ENCODE measurements around the gene OTX2.

The OTX2 gene

DNA sequence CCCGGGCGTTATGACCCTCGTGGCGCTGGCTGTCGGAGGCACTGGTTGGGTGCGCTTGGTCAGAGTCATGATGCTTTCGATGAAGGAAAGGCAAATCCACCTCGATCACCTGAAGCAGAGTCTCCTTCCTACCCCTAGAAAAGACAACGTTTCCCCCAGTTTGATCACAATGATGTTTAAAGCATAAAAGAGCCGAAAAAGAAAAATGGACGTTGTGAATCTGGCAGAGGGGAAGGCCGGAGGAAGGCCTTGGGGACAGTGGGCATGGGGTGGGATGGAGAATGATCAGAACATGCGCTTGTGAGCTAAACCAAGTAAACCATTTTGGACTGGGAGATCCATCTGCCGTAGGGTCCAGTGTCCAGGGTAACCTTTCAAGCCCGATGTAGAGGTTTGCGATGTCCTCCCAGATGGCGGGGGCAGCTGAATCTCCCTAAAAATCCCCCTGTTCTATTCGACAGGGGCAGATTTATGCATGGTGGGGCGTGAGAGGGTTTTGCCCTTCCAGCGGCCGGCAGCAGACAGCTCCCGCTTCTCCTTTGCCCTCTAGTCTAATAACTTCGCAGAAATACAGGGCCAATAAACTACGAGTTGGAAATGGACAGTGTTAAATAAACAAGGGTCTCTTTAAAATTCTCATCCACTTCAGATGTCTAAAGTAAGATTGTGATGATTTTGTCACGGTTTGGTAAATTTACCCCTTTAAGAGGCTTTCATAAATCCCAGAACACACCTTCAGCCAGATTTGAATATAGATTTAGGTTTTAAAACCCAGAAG is 2.3 kb upstream of the OTX2 start:
- DNase-seq (ENCODE audit: low read depth in 1 of 2, low spot score in 1 of 2) = no peak

DNA sequence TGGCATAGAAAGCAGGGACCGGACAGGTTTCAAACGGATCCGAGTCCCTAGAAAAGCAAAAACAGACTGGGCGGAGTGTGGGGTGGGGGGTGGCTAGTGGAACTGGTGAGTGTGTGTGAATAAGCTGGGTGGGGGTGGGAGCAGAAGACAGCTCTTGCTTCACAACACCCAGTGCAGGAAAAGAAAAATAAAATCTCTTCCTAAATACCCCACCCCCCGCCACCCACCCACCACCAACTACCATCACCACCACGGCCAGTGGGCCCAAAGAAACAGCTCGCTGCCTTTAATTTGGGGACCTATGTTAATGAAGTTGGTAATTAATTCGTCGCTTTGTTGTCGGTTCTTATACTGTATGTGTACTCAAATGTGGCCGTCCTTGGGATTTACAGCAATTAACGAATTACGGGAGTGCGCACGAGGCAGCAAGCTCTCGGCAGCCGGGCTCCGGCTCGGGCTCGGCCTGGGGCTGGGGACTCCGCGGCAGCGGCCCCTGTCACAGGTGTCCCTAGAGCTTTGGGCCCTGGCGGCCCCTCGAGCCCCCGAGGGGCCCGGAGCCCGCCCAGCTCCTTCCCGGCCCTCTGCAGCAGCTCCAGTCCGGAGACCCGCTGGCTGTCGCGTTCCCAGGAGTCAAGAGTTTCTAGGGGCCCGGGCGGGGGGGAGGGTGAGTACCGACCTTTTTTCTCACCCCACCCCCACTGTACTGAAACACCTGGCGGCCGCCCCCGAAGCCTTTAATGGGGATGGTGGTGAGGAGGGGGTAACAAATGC is 1.5 kb upstream of the OTX2 start:
- DNase-seq (ENCODE audit: low read depth in 1 of 2, low spot score in 1 of 2) = no peak

DNA sequence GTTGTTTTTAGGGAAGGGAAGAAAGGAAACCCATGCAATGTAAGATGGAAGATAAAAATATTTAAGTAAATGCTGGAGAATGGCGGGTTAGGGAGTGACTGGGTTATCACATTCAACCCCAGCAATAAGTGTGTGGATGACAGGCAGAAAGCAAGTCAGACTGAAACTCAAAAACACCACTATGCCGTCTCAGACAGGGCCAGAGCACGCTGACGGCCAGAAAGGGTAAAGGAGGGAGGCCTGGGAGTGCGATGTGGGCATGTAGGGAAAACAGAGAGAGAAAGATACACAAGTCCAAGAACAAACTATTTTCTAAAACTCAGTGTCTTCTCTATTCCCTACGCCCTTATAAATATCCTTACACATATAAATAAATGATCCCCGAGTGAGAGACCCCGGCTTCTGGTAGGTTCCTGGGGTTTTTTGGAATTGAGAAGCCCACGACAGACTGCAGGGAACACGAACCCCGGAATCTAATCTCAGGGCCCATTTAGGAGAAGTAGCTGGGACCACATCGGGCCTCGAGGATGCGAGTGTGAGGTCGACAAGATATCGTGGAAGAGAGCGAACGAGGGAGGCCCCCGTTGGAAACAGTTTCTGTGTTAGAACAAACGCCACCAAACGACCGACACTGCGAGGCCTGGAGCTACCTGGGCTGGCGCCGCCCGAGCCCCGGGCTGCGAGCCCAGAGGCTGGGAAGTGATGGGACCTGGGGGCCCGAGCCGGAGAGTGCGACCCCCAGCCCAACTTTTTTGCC is 735 bp upstream of the OTX2 start:
- no peak for DNase-seq (ENCODE audit: low read depth in 1 of 2, low spot score in 1 of 2)

DNA sequence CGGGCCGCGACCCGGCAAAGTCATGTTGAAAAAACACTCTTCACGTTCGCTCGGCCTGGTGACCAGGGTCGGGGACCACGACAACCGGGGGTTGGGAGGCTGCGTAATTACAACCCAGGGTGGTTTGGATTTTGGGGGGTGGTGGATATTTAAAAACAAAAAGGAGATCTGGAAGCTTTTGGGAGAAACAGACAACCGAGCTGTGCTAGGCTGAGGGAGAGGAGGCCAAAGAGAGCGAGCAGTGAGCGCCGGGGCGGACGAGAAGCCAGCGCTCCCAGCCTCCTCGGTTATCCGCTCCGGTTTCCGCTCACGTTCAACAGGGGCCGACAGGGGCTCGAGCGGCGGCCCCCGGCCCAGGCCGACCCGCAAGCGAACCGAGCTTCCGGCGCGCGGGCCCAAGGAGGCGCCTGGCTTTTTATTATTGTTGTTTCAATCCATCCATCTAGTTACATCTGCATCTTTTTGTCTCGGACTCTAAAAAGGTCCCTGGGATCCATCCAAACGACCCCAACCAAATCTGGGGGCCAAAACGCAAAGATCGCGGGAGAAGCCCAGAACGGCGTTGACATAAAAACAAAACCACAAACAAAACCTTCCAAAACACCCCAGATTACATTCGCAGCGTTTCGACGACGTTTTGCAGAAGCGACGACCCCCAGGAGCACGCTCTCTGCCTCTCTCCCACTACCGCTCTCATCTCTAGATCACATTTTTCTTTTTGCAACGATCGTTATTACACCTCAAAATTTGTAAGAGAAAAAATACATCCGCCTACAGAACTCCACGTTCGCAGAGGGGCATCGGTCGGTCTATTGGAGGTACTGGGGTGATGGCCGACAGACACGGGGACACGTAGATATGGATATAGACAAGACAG is 771 bp downstream of the OTX2 start:
- no peak for DNase-seq (ENCODE audit: low read depth in 1 of 2, low spot score in 1 of 2)

DNA sequence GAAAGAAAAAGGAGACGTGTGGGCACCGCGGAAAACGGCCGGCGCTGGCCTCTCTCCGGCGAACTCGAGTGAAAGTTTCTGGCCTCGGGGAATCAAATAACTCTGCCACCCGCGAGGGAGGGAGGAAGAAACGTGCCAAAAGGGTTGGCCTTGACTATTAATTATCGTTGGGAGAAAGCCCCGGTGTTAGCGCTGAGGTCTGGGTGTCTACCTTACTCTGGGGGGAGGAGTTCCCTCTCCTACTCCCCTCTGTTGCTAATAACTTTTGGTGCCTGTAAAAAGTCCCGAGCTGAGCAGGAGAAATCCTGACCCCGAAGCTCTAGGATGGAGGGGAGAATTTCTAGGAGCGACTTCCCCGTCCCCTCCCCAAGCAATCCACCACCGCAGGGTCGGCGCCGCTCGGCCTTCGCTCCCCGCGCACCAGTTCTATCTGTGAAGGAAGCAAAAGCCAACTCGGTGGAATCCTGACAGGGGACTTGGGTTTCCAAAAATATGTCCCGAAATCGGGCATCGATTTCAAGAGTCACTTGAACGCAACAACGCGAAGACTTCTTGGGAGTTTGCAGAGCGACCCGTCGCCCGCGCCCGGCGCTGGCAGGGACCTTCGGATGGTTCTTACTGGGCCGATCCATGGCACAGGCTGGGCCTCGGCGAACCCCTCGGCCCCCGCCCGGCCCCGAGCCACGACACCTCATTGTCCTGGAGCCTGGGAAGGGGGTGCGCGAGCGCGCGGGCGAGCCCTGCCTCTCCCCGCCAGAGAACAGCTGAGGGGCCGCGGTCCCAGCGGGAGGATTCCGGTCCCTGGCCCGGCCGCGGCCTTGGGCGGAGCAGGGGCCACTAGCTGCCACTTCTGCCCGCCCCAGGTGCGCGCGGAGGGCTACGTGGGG is 1.7 kb downstream of the OTX2 start:
- DNase-seq (ENCODE audit: low read depth in 1 of 2, low spot score in 1 of 2) = no peak

DNA sequence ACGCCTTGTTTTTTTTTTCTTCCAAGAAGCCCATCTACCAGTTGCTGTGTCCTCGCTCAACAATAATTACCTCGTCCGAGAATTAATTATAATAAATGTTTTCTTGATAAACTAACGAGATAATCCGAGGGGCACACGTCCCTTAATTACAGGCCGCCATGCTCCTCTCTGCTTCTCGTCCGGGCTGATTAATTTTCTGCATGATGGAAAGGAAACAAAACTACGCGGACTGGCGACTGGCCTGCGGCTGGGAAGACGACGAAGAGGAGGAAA is 2.2 kb downstream of the OTX2 start:
- DNase-seq (ENCODE audit: low read depth in 1 of 2, low spot score in 1 of 2) = no peak

DNA sequence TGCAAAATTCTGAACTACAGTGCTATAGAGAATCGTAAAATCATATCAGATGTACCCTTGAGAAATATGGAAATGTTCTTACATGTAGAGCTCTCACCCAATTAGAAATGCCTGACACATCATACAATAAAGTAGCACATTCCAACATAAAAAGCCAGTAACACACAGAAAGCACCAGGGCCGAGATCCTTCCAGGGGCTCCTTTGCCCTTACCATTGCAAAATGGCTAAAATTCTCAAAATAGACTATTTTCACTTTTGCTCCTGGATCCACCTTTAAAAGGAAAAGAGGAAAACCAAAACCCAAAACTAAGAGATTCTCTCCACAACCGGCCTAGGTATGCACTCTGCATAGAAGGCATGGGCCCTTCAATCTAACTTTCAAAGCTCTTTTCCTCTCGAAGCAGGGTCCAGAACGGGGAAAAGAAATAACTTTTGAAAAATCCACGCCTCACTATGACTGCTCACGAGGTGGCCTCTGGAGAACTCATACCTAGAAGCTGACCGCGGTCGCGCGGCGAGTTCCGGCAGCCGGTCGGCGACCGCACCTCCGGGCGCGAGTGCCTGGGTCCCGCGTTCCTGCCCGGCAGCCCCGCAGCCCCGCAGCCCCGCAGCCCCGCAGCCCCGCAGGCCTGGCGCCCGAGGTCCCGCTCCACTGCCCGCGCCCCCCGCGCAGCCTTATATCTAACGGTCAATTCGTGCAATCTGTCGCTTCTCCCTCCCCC is 2.7 kb downstream of the OTX2 start:
- DNase-seq (ENCODE audit: low read depth in 1 of 2, low spot score in 1 of 2) = no peak

DNA sequence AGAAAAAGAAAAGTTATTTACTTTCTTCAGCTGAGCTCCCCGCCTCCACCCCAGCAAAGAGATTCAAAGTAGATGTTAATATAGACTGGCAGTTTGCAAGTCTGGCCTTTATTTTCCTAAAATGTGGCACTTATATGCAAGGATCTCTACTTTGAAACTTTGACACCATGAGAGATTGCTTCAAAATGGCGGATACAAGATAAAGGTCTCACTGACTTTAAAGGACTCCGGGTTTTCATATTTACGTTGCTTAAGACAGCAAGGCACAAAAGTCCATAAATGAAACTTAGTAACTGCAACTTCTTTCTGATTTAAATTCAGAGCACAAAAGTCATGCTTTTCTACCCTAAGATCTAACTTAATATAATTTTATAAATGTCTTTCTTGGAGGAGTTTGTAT is 3.5 kb downstream of the OTX2 start:
- DNase-seq (ENCODE audit: low read depth in 1 of 2, low spot score in 1 of 2) = no peak

DNA sequence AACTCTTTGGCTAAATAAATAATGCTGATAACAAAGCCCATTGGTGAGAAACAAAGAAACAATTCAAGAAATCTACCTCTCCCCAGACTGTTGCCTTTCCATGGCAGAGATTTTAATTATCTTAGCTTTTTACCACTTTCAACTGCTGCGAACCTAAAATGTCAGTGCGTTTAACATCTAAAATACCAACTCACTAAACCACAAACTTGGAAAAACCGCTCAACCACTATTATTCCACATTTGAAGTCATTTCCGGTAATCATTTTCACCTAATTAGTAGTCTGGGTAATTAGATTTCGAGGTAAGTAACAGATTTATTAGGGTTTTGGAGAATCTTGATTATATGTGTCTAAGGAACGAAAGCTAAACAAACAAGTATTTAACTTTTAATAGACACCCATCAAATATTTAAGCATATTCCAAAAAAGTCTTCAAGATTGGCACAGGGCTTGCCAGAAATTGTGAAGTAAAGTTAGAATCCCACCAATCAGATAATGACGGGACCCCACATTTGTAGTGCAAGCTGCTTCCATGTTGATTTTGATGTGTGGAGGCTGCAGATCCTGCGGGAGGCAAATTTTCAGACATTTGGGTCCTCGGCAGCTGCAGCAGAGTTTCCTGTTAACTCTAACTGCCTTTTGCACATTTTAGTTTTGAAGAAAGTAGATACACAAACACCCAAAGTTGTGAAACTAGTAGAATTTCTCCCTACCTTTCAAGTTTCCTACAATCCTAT is 4.1 kb downstream of the OTX2 start:
- no peak for DNase-seq (ENCODE audit: low read depth in 1 of 2, low spot score in 1 of 2)

DNA sequence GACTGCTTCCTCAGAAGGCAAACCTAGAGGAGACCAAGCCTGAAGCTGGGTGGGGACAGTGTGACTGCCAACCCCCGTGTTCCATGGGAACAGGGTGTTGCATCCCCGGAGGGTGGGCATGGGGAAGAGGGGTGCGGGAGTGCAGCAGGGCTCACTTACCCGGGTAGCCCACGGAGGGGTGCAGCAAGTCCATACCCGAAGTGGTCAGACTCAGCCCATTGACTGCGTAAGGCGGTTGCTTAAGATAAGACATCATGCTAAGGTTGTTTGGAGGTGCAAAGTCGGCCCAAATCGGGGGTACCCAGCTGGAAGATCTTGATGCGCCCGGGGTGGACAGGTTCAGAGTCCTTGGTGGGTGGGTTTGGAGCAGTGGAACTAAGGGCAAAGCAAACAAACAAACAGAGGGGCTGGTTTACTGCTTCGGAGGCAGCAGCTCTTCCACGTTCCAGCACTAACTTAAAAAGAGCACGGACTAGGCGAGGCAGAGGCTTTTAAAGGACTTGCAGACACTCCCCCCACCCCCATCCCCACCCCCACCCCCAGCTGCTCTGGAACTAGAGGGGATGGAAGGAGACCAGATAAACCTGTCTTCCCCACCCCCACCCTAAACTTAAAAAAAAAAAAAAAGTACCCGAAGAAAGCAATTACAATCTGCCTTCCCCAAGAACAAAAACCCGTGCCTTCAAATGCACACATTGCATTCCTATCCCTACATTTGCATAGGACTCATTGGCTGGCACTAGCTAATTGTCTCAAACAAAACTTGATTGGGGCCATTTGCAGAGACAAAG is 4.9 kb downstream of the OTX2 start:
- DNase-seq (ENCODE audit: low read depth in 1 of 2, low spot score in 1 of 2) = no peak

DNA sequence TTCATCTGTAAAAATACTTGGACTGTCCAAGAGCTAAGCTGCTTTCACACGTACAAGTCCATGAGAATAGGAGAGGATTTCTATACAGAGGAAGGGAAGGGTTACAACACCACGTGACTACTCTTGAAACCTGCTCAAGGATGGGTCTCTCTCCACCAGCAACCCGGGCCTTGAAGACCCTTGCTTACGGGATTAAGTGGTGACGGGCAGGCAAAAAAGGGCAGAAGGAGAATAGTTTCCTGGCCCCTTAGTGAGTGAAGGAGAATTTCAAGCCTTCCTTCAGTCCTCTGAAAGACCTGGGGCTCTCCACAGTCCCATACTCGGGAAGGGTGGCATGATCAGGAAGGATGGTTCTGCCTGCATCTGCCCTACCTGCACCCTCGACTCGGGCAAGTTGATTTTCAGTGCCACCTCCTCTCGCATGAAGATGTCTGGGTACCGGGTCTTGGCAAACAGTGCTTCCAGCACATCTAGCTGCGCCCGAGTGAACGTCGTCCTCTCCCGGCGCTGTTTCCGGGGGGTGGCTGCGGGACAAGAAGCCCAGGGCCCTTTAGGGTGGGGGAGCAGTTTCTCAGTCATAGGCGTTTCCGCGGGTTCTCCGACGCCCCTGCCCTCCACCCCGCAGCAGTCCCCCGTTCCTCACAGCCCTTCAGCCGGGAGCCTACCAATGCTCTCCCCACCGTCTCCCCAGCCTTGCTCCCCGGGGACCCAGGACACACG is 6.3 kb downstream of the OTX2 start:
- DNase-seq (ENCODE audit: low read depth in 1 of 2, low spot score in 1 of 2) = no peak

DNA sequence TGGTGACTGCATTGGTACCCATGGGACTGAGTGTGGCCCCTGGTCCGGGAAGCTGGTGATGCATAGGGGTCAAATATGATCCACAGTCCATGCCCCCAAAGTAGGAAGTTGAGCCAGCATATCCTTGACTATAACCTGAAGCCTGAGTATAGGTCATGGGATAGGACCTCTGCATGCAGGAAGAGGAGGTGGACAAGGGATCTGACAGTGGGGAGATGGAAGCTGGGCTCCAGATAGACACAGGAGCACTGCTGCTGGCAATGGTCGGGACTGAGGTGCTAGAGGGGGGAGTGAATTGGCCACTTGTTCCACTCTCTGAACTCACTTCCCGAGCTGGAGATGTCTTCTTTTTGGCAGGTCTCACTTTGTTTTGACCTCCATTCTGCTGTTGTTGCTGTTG is 8.4 kb downstream of the OTX2 start:
- DNase-seq (ENCODE audit: low read depth in 1 of 2, low spot score in 1 of 2) = no peak

DNA sequence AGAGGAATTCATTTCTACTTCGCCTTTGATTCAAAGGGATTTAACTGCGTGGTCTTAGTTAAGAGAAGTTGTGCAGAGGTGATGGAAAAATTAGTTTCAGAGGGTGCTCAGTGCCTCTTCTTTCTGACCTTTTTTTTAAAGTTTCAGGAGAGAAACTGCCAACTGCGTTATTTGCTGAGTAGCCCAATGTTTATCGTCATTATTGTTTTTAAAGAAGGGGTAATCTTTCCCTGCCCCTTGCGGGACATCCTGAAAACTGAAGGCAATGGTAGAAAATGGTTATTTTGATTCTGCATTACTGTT is 11.0 kb downstream of the OTX2 start:
- no peak for DNase-seq (ENCODE audit: low read depth in 1 of 2, low spot score in 1 of 2)

DNA sequence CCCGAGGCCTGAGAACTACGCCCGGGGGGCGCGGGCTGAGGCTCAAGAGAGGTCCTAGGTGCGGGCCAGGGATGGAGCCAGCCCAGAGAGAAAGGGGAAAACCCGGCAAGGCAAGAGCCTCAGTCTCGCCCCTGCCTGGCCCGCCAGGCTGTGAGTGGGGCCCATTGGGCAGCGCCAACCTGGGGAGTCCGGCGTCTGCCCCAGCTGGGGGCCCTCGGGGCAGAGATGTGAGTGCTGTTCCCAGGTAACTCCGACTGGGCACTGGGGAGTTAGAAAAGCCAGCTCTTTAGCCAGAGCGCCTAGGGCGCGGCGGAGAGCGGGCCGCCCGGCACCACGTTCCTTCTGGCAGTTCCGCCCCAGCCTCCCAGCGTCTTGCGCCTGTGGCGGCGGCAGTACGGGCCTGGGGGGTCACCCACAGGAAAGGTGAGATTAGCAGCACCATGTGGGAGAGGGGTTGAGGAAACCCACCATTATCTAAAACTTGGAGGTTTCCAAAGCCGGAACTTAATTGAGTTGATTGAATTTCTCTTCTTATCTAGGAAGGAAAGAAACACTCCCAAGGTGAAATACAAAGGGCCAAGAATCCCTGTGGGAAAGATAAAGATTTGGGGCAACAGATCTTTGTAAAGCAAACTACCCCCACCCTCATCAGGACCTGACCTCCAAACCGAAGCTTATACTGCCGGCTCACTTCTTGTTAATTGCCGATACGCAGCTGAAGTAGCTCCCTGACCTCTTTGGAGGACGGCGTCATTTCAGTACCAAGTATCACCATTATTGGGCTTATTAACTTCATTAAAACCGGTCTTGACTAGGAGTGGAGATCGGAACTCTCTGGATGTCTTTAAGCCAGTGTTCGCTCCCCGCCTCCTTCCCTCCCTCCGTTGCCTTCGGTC is 11.6 kb downstream of the OTX2 start:
- no peak for DNase-seq (ENCODE audit: low read depth in 1 of 2, low spot score in 1 of 2)

DNA sequence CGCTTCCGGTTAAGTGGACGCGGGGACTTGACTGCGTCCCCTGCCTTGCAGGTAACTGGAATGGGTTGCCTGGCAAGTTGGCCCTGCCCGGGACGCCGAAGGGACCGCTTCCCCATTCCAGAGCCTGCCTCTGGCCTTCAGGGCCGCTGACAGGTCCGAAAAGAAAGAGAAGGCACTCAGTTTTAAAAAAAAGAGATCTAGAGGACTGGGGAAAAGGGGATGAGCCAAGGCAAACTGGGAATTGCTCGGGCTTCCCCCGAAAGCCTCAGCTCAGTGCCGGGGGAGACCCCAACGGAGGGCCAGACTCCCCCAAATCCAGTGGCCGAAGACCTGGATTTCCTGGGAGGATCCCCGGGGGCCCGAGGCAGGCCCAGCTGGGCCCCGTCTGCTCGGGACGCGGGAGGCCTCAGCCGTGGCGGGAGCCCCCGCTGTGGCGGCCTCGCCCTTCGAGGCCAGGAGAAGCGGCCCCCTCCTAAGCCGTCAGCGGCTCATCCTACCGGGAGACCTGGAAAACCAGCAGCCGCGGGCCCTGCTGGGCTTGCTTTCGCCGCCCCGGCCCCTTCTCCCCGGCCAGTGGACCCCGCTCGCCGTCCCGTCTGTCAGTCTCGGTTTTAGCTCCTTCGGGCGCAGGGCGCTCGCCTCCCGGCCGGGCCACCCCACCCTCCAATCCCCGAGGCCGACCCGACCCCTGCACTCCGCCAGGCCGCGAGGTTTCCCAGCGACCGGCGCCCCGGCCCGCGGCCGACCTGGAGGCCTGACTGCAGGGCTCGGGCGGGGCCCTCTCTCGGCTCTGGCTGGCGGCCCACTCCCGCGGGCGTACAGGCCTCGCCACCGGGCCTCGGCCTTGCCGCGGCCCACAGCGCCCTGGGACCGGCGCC is 12.5 kb downstream of the OTX2 start:
- DNase-seq (ENCODE audit: low read depth in 1 of 2, low spot score in 1 of 2) = no peak
